H1 (cell line): ENCODE results near the gene ISX. TPM values are rescaled to one million over a fixed set of nuclear protein-coding genes. Genes with fewer than 3 reads are reported as not detected.

ENCODE experiments used
- JUN ChIP-seq: IDR thresholded peaks from 2 replicates; pipeline ENCODE4 v1.6.1; 2011; ENCODE audit warnings: low read depth, mild to moderate bottlenecking, improper control_type of control experiment, low read length
- polyA plus RNA-seq, 7 experiments: library from polyadenylated mRNA; depleted of rRNA in 3 of 7; stranded (reverse) in 5 of 7; unstranded in 2 of 7; fragments of >200 nt in 5 of 7; fragments of 200-250 nt in 2 of 7; gene quantifications; 1 replicate in 5 of 7; 2 replicates in 1 of 7; 4 replicates in 1 of 7; pipeline versions ENCODE4 v1.2.1 to v1.2.3, GENCODE V29; 2011 to 2013; ENCODE audit warnings: missing spikeins in 2 of 7, mixed read lengths in 2 of 7
- total RNA-seq: library from RNA; stranded (reverse); fragmentation: NEBNext Ultra II Directional; extraction: Animal tissue kit (Norgen Biotek cat#: 25700); gene quantifications from 2 replicates; pipeline ENCODE4 v1.2.1, GENCODE V29; 2021

ISX gene
- total and polyA plus RNA-seq, 2 of the 8 experiments (the other 6 are each of a cell fraction or from before 2014, with no cell fraction given): not detected

- no peak for TF ChIP-seq JUN
These were observed 42.1 kb upstream of the ISX start (continued) for GRCh38 chr22:35023692-35024363.
